Tongue (tissue), 1 donor: Measurements from ENCODE around the gene TRPV5. TPM values are rescaled to one million over a fixed set of nuclear protein-coding genes. Genes with fewer than 3 reads are reported as not detected.

Source experiments
- total RNA-seq: library from RNA; depleted of rRNA; stranded (reverse); fragments of >200 nt; gene quantifications from one replicate; pipeline ENCODE4 v1.2.3, GENCODE V29; 2014

The TRPV5 gene
- total RNA-seq, 1 donor from 2014 or later = 0.21 TPM

Other genes starting within 250 kb of the TRPV5 start
- not detected for gene PRSS1, start 184.3 kb downstream of the TRPV5 start, total RNA-seq
- not detected for gene PRSS2, start 162.8 kb downstream of the TRPV5 start, total RNA-seq
- gene EPHB6, start 78.7 kb downstream of the TRPV5 start, total RNA-seq = 15.9 TPM
- 0.82 TPM for gene TRPV6, start 48.0 kb downstream of the TRPV5 start, total RNA-seq
- not detected for gene LLCFC1, start 5.7 kb upstream of the TRPV5 start, total RNA-seq
- gene KEL, start 28.6 kb upstream of the TRPV5 start, total RNA-seq = 1.6 TPM
- gene OR9A2, start 93.4 kb upstream of the TRPV5 start, total RNA-seq = 0.41 TPM
- not detected for gene OR6V1, start 118.6 kb upstream of the TRPV5 start, total RNA-seq
- gene PIP, start 198.3 kb upstream of the TRPV5 start, total RNA-seq = 11.3 TPM
- gene TAS2R39, start 249.7 kb upstream of the TRPV5 start, total RNA-seq = not detected